ENCODE data around the gene EDA.
A peak's percentile ranks its signal among the peaks of the same experiment; 100 is the strongest.

Gene EDA

GRCh38 chrX:70032792-70033191 is 416.9 kb downstream of the EDA start:
- DNase-seq (ENCODE audit: low spot score in 2 of 2) (no peak), ATAC-seq (ENCODE audit: low read depth) (no peak)
- no peaks in the 10 kb centered on the region for H3K27me3 Mint-ChIP-seq
- H3K27ac Mint-ChIP-seq = no peak overlapping the region
- H3K36me3 Mint-ChIP-seq = no peaks in the 10 kb centered on the region
- no peaks in the 10 kb centered on the region for H3K9me3 Mint-ChIP-seq
- H3K4me1 Mint-ChIP-seq = no peaks in the 10 kb centered on the region
- no peak overlapping the region for H3K4me3 Mint-ChIP-seq

- Mint-ChIP-seq H3K36me3 (no peaks in the 10 kb centered on the region), H3K4me1 (no peaks in the 10 kb centered on the region), H3K27me3 (no peaks in the 10 kb centered on the region), H3K27ac (peak overlapping the region; percentile 5), H3K4me3 (no peak overlapping the region), H3K9me3 (no peaks in the 10 kb centered on the region)
- DNase-seq (ENCODE audit: low spot score in 2 of 2) (no peak), ATAC-seq (ENCODE audit: low read depth) (no peak)
Measured at GRCh38 chrX:70033348-70034051, 417.6 kb downstream of the EDA start.

- H3K4me3 Mint-ChIP-seq = no peak overlapping the region
- no peaks in the 10 kb centered on the region for H3K9me3 Mint-ChIP-seq
- ATAC-seq (ENCODE audit: low read depth) (no peak), DNase-seq (ENCODE audit: low spot score in 2 of 2) (no peak)
- H3K36me3 Mint-ChIP-seq = no peaks in the 10 kb centered on the region
- no peaks in the 10 kb centered on the region for H3K27me3 Mint-ChIP-seq
- no peak overlapping the region for H3K27ac Mint-ChIP-seq
- H3K4me1 Mint-ChIP-seq = no peaks in the 10 kb centered on the region
Measured at GRCh38 chrX:70034646-70035045, 418.7 kb downstream of the EDA start.

GRCh38 chrX:70038515-70038914 is 422.6 kb downstream of the EDA start:
- no peak for DNase-seq (ENCODE audit: low spot score in 2 of 2)
- Mint-ChIP-seq H3K36me3 (no peaks in the 10 kb centered on the region), H3K4me1 (no peaks in the 10 kb centered on the region), H3K27ac (no peak overlapping the region), H3K9me3 (no peaks in the 10 kb centered on the region), H3K4me3 (no peak overlapping the region), H3K27me3 (no peaks in the 10 kb centered on the region)
- ATAC-seq (ENCODE audit: low read depth) = no peak

GRCh38 chrX:70038951-70039350 is 423.0 kb downstream of the EDA start:
- no peaks in the 10 kb centered on the region for H3K4me1 Mint-ChIP-seq
- DNase-seq (ENCODE audit: low spot score in 2 of 2) = no peak
- H3K27ac Mint-ChIP-seq = no peak overlapping the region
- no peaks in the 10 kb centered on the region for H3K9me3 Mint-ChIP-seq
- ATAC-seq (ENCODE audit: low read depth) = no peak
- no peaks in the 10 kb centered on the region for H3K36me3 Mint-ChIP-seq
- H3K4me3 Mint-ChIP-seq = no peak overlapping the region
- H3K27me3 Mint-ChIP-seq = no peaks in the 10 kb centered on the region

- no peak overlapping the region for H3K4me3 Mint-ChIP-seq
- DNase-seq (ENCODE audit: low spot score in 2 of 2) (no peak), ATAC-seq (ENCODE audit: low read depth) (no peak)
- H3K9me3 Mint-ChIP-seq = no peaks in the 10 kb centered on the region
- no peaks in the 10 kb centered on the region for H3K36me3 Mint-ChIP-seq
- no peak overlapping the region for H3K27ac Mint-ChIP-seq
- peaks cover 1% of the 10 kb centered on the region for H3K27me3 Mint-ChIP-seq
- no peaks in the 10 kb centered on the region for H3K4me1 Mint-ChIP-seq
Measured at GRCh38 chrX:70039758-70040157, 423.8 kb downstream of the EDA start.

GRCh38 chrX:70041993-70042392 is 426.1 kb downstream of the EDA start:
- DNase-seq (ENCODE audit: low spot score in 2 of 2) (no peak), ATAC-seq (ENCODE audit: low read depth) (no peak)
- Mint-ChIP-seq H3K4me1 (no peaks in the 10 kb centered on the region), H3K9me3 (no peaks in the 10 kb centered on the region), H3K4me3 (no peak overlapping the region), H3K27ac (no peak overlapping the region), H3K36me3 (no peaks in the 10 kb centered on the region), H3K27me3 (peaks cover 2% of the 10 kb centered on the region)

GRCh38 chrX:70042399-70043371 is 426.8 kb downstream of the EDA start:
- no peak overlapping the region for H3K27ac Mint-ChIP-seq
- no peak for ATAC-seq (ENCODE audit: low read depth)
- no peak overlapping the region for H3K4me3 Mint-ChIP-seq

GRCh38 chrX:70043685-70044084 is 427.8 kb downstream of the EDA start:
- no peak overlapping the region for H3K4me3 Mint-ChIP-seq
- H3K4me1 Mint-ChIP-seq = no peaks in the 10 kb centered on the region
- H3K27me3 Mint-ChIP-seq = peaks cover 6% of the 10 kb centered on the region
- no peak for ATAC-seq (ENCODE audit: low read depth)
- no peak for DNase-seq (ENCODE audit: low spot score in 2 of 2)
- H3K36me3 Mint-ChIP-seq = no peaks in the 10 kb centered on the region
- H3K9me3 Mint-ChIP-seq = no peaks in the 10 kb centered on the region
- no peak overlapping the region for H3K27ac Mint-ChIP-seq

More at GRCh38 chrX:70042399-70043371, 426.8 kb downstream of the EDA start:
- Mint-ChIP-seq H3K36me3 (no peaks in the 10 kb centered on the region), H3K9me3 (no peaks in the 10 kb centered on the region), H3K27me3 (peaks cover 2% of the 10 kb centered on the region), H3K4me1 (no peaks in the 10 kb centered on the region)
- DNase-seq (ENCODE audit: low spot score in 2 of 2) = no peak

- ATAC-seq (ENCODE audit: low read depth) (no peak), DNase-seq (ENCODE audit: low spot score in 2 of 2) (no peak)
- H3K9me3 Mint-ChIP-seq = no peaks in the 10 kb centered on the region
- H3K27ac Mint-ChIP-seq = no peak overlapping the region
- H3K4me1 Mint-ChIP-seq = no peaks in the 10 kb centered on the region
- H3K27me3 Mint-ChIP-seq = peaks cover 6% of the 10 kb centered on the region
- no peak overlapping the region for H3K4me3 Mint-ChIP-seq
- no peaks in the 10 kb centered on the region for H3K36me3 Mint-ChIP-seq
Measured at GRCh38 chrX:70044541-70045245, 428.8 kb downstream of the EDA start.

GRCh38 chrX:70046978-70047377 is 431.1 kb downstream of the EDA start:
- DNase-seq (ENCODE audit: low spot score in 2 of 2) (no peak), ATAC-seq (ENCODE audit: low read depth) (no peak)
- Mint-ChIP-seq H3K4me1 (no peaks in the 10 kb centered on the region), H3K4me3 (no peak overlapping the region), H3K36me3 (no peaks in the 10 kb centered on the region), H3K9me3 (no peaks in the 10 kb centered on the region), H3K27ac (no peak overlapping the region), H3K27me3 (peaks cover 9% of the 10 kb centered on the region)

GRCh38 chrX:70049406-70049805 is 433.5 kb downstream of the EDA start:
- H3K4me1 Mint-ChIP-seq = no peaks in the 10 kb centered on the region
- H3K36me3 Mint-ChIP-seq = no peaks in the 10 kb centered on the region
- no peak for DNase-seq (ENCODE audit: low spot score in 2 of 2)
- ATAC-seq (ENCODE audit: low read depth) = no peak
- no peak overlapping the region for H3K4me3 Mint-ChIP-seq
- no peaks in the 10 kb centered on the region for H3K9me3 Mint-ChIP-seq
- H3K27ac Mint-ChIP-seq = no peak overlapping the region
- H3K27me3 Mint-ChIP-seq = peaks cover 13% of the 10 kb centered on the region

GRCh38 chrX:70049925-70050324 is 434.0 kb downstream of the EDA start, which contains the start of gene AWAT2:
TSS of gene AWAT2 (minus strand) at chrX:70049938. CDS start at chrX:70049932, 6 bp downstream.
- no peak for ATAC-seq (ENCODE audit: low read depth)
- Mint-ChIP-seq H3K27ac (no peak within 1 kb of the TSS), H3K4me1 (no peaks in the 10 kb centered on the region), H3K4me3 (no peak within 1 kb of the TSS), H3K36me3 (no peaks in the 10 kb centered on the region), H3K27me3 (peaks cover 11% of the 10 kb centered on the region), H3K9me3 (no peaks in the 10 kb centered on the region)
- no peak for DNase-seq (ENCODE audit: low spot score in 2 of 2)

Data from memory B cell (primary cell).